ENCODE data around the gene RIN3.

Gene RIN3

DNA sequence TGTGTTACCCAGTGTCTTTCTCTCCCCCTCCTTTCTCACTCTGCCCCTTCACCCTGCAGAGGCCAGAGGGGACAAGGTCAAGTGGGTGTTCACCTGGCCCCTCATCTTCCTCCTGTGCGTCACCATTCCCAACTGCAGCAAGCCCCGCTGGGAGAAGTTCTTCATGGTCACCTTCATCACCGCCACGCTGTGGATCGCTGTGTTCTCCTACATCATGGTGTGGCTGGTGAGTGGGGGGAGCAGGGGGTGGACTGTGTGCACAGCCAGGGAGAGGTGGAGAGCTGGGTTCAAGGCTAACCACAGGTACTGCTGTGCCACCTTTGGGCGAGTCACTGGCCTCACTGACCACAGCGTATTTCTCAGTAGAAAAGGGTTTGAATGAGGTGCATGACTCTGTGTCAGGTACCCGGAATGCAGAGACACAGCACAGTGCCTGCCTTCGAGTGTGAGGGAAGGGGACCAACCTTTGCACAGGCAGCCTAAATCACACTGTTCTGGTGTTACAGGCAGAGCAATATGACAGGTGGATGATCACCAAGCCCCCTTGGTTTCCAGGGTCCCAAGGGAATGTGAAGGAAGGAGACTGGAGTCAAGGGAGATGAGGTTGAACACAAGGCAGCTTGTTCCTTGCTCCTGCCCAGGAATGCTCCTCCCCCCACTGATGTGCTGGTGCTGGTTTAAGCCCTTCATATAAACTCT is 30.8 kb upstream of the RIN3 start:
- TF ChIP-seq, protein P1, sequence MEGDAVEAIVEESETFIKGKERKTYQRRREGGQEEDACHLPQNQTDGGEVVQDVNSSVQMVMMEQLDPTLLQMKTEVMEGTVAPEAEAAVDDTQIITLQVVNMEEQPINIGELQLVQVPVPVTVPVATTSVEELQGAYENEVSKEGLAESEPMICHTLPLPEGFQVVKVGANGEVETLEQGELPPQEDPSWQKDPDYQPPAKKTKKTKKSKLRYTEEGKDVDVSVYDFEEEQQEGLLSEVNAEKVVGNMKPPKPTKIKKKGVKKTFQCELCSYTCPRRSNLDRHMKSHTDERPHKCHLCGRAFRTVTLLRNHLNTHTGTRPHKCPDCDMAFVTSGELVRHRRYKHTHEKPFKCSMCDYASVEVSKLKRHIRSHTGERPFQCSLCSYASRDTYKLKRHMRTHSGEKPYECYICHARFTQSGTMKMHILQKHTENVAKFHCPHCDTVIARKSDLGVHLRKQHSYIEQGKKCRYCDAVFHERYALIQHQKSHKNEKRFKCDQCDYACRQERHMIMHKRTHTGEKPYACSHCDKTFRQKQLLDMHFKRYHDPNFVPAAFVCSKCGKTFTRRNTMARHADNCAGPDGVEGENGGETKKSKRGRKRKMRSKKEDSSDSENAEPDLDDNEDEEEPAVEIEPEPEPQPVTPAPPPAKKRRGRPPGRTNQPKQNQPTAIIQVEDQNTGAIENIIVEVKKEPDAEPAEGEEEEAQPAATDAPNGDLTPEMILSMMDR (IDR thresholded peaks at IDR 0.05; ENCODE audit: low read depth, low read length), result no peak
- no peak for DNase-seq (ENCODE audit: low read depth, low spot score)
- in situ Hi-C loops (cut with HindIII; ENCODE audit: low sequenced_read_pairs), result no loop called here

DNA sequence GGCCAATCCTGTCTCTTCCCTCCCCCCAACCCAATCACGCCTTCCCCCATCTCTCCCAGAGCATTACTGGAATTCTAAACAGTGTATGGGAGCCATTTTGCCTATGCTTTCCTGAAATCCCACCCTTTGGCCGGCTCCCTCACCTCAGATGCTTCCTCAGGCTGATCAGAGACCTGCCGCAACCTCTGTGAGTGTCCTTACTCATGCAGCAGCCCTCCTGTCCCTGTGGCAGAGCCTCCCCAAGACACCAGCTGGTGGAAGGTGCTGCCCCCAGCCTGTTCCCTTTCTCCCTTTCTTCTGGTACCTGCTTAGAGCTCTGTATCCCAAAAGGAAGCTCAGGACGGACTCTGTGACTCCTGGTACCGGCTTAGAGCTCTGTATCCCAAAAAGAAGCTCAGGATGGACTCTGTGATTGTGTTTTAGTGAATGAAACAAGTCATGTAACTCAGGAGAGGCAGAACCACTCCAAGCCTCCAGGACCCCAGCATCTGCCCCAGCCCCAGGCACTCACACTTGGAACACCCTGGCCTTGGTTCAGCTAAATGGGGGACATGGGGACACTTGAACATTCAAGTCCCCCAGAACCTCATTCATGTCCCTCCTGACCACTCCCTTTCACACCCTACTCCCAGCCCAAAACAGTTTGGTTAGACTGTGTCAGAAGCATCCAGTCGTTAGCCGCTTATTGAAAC is 29.3 kb upstream of the RIN3 start:
- DNase-seq (ENCODE audit: low read depth, low spot score), result no peak

More for the DNA sequence above, 30.8 kb upstream of the RIN3 start:
- H3K4me3 ChIP-seq (ENCODE audit: low read depth, low read length), result no peak overlapping the region

DNA sequence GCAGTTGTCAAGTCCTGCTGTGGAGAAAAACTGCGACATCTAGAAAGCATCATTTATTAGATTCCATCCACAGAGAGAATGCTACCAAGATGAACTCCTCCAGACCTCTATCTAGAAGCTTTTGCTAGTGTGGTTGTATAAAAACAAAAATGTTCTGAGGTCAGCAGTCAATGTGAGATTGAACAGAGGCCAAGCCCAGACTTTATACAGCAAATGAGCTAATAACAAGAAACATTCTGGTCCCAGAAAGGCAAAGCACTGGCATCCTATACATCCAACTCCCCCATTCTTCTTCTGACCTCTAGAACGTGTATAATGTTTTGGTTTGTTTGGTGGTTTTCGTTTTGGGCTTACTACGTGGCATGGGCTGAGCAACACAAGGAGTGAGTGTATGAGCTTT is 26.7 kb upstream of the RIN3 start:
- in situ Hi-C loops (cut with HindIII; ENCODE audit: low sequenced_read_pairs), result no loop called here
- peak; percentile 74 for DNase-seq (ENCODE audit: low read depth, low spot score)
- H3K4me3 ChIP-seq (ENCODE audit: low read depth, low read length), result no peak overlapping the region
- TF ChIP-seq, protein P1 (IDR thresholded peaks at IDR 0.05; ENCODE audit: low read depth, low read length), result no peak

More for the DNA sequence above, 29.3 kb upstream of the RIN3 start:
- in situ Hi-C loops (cut with HindIII; ENCODE audit: low sequenced_read_pairs), result no loop called here
- TF ChIP-seq, protein P1 (IDR thresholded peaks at IDR 0.05; ENCODE audit: low read depth, low read length), result no peak
- no peak overlapping the region for H3K4me3 ChIP-seq (ENCODE audit: low read depth, low read length)

DNA sequence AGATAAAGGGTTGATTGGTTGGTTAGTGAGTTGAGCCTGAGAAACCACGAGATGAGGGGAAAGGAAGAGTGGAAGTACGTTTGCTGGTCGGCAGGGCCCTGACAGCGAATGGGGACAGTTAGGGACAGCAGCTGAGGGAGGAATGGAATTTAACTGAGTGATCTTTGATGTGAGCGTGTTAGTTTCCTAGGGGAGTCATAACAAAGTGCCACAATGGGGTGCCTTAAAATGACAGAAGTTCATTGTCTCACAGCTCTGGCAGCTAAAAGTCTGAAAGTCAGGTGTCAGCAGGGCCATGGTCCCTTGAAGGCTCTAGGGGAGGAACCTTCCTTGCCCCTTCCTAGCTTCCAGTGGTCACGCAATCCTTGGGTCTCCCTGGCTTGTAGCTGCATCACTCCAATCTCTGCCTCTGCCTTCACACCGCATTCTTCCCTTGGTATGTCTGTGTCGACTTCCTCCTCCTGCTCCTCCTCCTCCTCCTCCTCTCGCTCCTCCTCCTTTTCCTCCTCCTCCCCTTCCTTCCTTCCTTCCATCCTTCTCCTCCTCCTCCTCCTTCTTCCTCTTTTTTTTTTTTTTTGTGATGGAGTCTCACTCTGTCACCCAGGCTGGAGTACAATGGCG is 26.0 kb upstream of the RIN3 start:
- in situ Hi-C loops (cut with HindIII; ENCODE audit: low sequenced_read_pairs), result no loop called here
- H3K4me3 ChIP-seq (ENCODE audit: low read depth, low read length), result no peak overlapping the region
- DNase-seq (ENCODE audit: low read depth, low spot score), result no peak
- TF ChIP-seq, protein P1 (IDR thresholded peaks at IDR 0.05; ENCODE audit: low read depth, low read length), result no peak

DNA sequence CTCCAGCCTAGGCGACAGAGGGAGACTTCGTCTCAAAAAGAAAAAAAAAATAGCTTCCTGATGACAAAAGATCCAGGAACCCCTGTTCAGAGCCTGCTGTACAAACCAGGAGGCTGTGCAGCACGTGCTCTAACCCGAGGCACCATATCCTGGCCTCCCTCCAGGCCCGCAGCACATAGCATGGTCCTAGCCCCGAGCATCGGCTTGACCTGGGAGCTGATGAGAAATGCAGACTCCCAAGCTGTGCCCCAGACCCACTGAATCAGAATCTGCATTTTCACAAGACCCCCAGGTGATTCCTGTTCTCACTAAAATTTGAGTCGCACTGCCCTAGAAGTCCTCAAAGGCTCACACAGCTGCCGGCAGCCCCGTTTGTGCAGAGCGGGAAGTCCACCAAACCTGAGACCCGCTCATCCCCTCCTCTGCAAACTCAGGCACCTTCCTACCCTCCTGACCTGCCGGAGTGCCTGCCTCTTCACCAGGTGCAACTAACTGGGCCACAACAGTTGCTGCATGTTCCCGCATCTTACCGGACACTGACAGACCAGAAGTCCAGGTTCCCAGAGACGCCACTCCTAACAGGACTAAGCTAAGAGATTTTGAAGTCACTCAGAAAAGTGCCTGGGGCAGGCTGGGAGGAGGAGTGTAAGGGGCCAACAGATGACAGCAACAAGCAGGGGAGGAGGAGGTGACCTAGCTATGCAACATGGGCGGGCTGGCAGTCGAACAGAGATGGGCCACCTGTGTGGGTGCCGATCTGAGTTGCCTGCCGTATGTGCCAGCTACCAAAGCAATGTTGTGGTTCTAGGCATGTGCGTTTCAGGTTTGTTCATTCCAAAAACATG is 24.0 kb upstream of the RIN3 start:
- TF ChIP-seq, protein P1 (IDR thresholded peaks at IDR 0.05; ENCODE audit: low read depth, low read length), result no peak
- DNase-seq (ENCODE audit: low read depth, low spot score), result no peak
- in situ Hi-C loops (cut with HindIII; ENCODE audit: low sequenced_read_pairs), result no loop called here
- no peak overlapping the region for H3K4me3 ChIP-seq (ENCODE audit: low read depth, low read length)
